ENCODE data around the gene OR1A1. TPM values are rescaled to one million over a fixed set of nuclear protein-coding genes. Genes with fewer than 3 reads are reported as not detected.

OR1A1 gene
- total RNA-seq (ENCODE audit: unreplicated experiment): not detected
- long read RNA-seq: 0 reads

DNA sequence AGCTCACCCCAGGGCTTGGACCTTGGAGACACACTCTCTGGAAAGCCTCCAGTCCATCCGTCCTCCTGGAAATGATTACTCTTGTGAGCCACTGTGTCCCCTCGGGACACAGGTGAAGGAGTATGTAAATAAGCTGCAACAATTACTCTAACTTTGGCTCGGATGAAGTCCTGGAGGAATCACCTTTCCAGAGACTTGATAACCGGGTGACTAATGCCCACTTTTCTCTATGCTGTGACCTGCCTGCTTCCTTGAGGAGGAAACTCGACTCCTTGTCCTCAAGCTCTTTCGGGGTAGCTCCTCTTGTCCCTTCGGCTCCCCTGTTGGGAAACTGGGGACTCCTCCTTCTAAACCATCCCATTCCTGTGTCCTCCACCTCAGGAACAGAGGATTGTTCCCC, at the start of gene OR1A1:
OR1A1 (plus strand) TSS at position 301 of the 400 bp plus-strand sequence. CDS start 7,954 bp downstream, outside the sequence.
- H3K27ac Mint-ChIP-seq (ENCODE audit: unreplicated experiment): no peak within 1 kb of the TSS
- H3K4me3 Mint-ChIP-seq (ENCODE audit: unreplicated experiment): no peak within 1 kb of the TSS
- DNase-seq (ENCODE audit: low spot score): no peak
- TF ChIP-seq CTCF (IDR thresholded peaks at IDR 0.05; ENCODE audit: unreplicated experiment): no peak
- H3K27me3 Mint-ChIP-seq (ENCODE audit: unreplicated experiment): no peaks in the 10 kb centered on the region
- no peaks in the 10 kb centered on the region for H3K4me1 Mint-ChIP-seq (ENCODE audit: unreplicated experiment)
- H3K9me3 Mint-ChIP-seq (ENCODE audit: unreplicated experiment): no peaks in the 10 kb centered on the region
- H3K36me3 Mint-ChIP-seq (ENCODE audit: low read depth, unreplicated experiment): no peaks in the 10 kb centered on the region

- Mint-ChIP-seq H3K9me3 (ENCODE audit: unreplicated experiment) (no peaks in the 10 kb centered on the region), H3K4me3 (ENCODE audit: unreplicated experiment) (no peak overlapping the region), H3K36me3 (ENCODE audit: low read depth, unreplicated experiment) (peaks cover 4% of the 10 kb centered on the region), H3K27me3 (ENCODE audit: unreplicated experiment) (no peaks in the 10 kb centered on the region), H3K4me1 (ENCODE audit: unreplicated experiment) (no peaks in the 10 kb centered on the region), H3K27ac (ENCODE audit: unreplicated experiment) (no peak overlapping the region)
- DNase-seq (ENCODE audit: low spot score): no peak
- no peak for TF ChIP-seq CTCF (IDR thresholded peaks at IDR 0.05; ENCODE audit: unreplicated experiment)
Observed at GRCh38 chr17:3167574-3167973, 39.9 kb upstream of the OR1A1 start.

DNA sequence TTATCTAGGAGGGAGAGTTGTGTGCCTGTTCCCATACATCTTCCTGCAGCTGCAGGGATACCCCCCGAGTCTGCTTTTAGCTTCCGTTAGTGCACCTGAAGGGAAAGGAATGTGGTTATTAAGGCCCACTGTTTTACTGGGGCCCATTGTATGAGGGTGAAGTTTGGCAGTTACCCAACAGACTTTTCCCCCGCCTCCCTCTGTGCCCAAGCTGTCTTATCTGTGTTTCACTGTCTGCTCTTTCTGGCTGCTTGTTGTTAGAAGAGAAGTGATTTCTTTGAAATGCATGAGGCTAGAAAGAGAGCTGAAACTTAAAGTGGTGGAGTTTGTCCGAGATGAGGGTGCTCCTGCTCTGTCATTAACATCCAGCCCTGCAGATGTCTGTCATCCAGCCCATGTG, 17.5 kb upstream of the OR1A1 start:
- no peak for DNase-seq (ENCODE audit: low spot score)
- Mint-ChIP-seq H3K27ac (ENCODE audit: unreplicated experiment) (no peak overlapping the region), H3K4me1 (ENCODE audit: unreplicated experiment) (no peaks in the 10 kb centered on the region), H3K9me3 (ENCODE audit: unreplicated experiment) (no peaks in the 10 kb centered on the region), H3K4me3 (ENCODE audit: unreplicated experiment) (no peak overlapping the region), H3K27me3 (ENCODE audit: unreplicated experiment) (peaks cover 1% of the 10 kb centered on the region), H3K36me3 (ENCODE audit: low read depth, unreplicated experiment) (no peaks in the 10 kb centered on the region)
- TF ChIP-seq CTCF (IDR thresholded peaks at IDR 0.05; ENCODE audit: unreplicated experiment): no peak

DNA sequence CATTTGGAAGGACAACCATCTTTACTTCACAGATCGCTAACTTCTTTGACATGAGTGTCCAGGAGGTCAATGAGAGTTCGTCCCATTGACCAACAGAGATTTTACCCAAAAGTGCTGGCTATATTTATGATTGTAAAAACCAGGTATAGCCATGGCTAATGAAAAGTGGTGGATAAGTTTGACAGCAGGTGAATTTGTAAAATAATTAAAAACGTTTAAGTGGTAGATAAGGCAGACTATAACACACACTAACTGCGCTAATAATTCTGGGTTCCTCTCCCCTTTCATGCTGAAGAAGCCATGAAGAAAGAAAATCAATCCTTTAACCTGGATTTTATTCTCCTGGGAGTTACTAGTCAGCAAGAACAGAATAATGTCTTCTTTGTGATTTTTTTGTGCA, 10.2 kb upstream of the OR1A1 start, which contains the start of gene OR1A2:
OR1A2 (plus strand) TSS at position 301 of the 400 bp plus-strand sequence; CDS start at position 301, 0 bp downstream.
- TF ChIP-seq CTCF (IDR thresholded peaks at IDR 0.05; ENCODE audit: unreplicated experiment): no peak
- Mint-ChIP-seq H3K9me3 (ENCODE audit: unreplicated experiment) (peaks cover 6% of the 10 kb centered on the region), H3K27ac (ENCODE audit: unreplicated experiment) (no peak within 1 kb of the TSS), H3K27me3 (ENCODE audit: unreplicated experiment) (peaks cover 1% of the 10 kb centered on the region), H3K36me3 (ENCODE audit: low read depth, unreplicated experiment) (peaks cover 3% of the 10 kb centered on the region), H3K4me3 (ENCODE audit: unreplicated experiment) (no peak within 1 kb of the TSS), H3K4me1 (ENCODE audit: unreplicated experiment) (no peaks in the 10 kb centered on the region)
- DNase-seq (ENCODE audit: low spot score): no peak

- Mint-ChIP-seq H3K27me3 (ENCODE audit: unreplicated experiment) (no peaks in the 10 kb centered on the region), H3K4me3 (ENCODE audit: unreplicated experiment) (no peak overlapping the region), H3K27ac (ENCODE audit: unreplicated experiment) (no peak overlapping the region), H3K36me3 (ENCODE audit: low read depth, unreplicated experiment) (no peaks in the 10 kb centered on the region), H3K9me3 (ENCODE audit: unreplicated experiment) (no peaks in the 10 kb centered on the region), H3K4me1 (ENCODE audit: unreplicated experiment) (no peaks in the 10 kb centered on the region)
- no peak for DNase-seq (ENCODE audit: low spot score)
- no peak for TF ChIP-seq CTCF (IDR thresholded peaks at IDR 0.05; ENCODE audit: unreplicated experiment)
Observed at GRCh38 chr17:3208484-3208883, 1.0 kb downstream of the OR1A1 start.

Data from endothelial cell (in vitro differentiated cells).